ENCODE data around the gene CCND1. TPM values are rescaled to one million over a fixed set of nuclear protein-coding genes. Genes with fewer than 3 reads are reported as not detected.

Gene CCND1
- total RNA-seq, 1 experiment from 2014 or later = 868 TPM

GRCh38 chr11:69674886-69675714 is 34.1 kb downstream of the CCND1 start, which contains the start of gene LTO1:
Gene LTO1 (minus strand): TSS chr11:69675353. CDS start chr11:69675239, 114 bp downstream.
- Histone ChIP-seq H3K4me2 (ENCODE audit: low read length) (peak within 1 kb of the TSS; percentile 99), H2AFZ (ENCODE audit: low read length) (peak within 1 kb of the TSS; percentile 74), H3K79me2 (ENCODE audit: low read length) (peaks cover 45% of the 10 kb centered on the region), H3K27ac (ENCODE audit: low read length) (peak within 1 kb of the TSS; percentile 74), H3K36me3 (ENCODE audit: low read depth, low read length) (peaks cover 25% of the 10 kb centered on the region), H3K9me3 (ENCODE audit: low read length) (no peaks in the 10 kb centered on the region), H3K9ac (ENCODE audit: low read length) (peak within 1 kb of the TSS; percentile 98), H3K9me2 (replicated peaks; ENCODE audit: low read length) (no peaks in the 10 kb centered on the region), H3K4me3 (ENCODE audit: low read length) (peak within 1 kb of the TSS; percentile 81), H3K27me3 (ENCODE audit: low read length) (no peaks in the 10 kb centered on the region), H3F3A (ENCODE audit: low read length, unreplicated experiment) (peaks cover 8% of the 10 kb centered on the region), H4K20me1 (ENCODE audit: low read length) (peaks cover 6% of the 10 kb centered on the region), H3K4me1 (ENCODE audit: insufficient read depth, low read length) (peaks cover 22% of the 10 kb centered on the region)
- DNase-seq (peak; percentile 98), ATAC-seq (peak; percentile 86)
- ChIA-PET POLR2A (ENCODE audit: unreplicated experiment) (interaction anchor here (0.5 to 0.8 kb wide), 8 partner anchors 10 to 675 kb away, joined by 3 to 5 read pairs (median 3); partner anchors contain the start of gene TPCN2), CTCF (interaction anchor here (0.5 kb wide), 2 partner anchors 33 to 232 kb away, joined by 3 read pairs; no protein-coding TSS in a partner anchor)
- TF ChIP-seq EZH2 (IDR thresholded peaks at IDR 0.05; ENCODE audit: low read length, unreplicated experiment) (no peak), EZH2phosphoT487 (IDR thresholded peaks at IDR 0.05; ENCODE audit: borderline replicate concordance, low read length) (no peak), CTCF (conservative IDR thresholded peaks at IDR 0.05; ENCODE audit: low read depth, low read length) (no peak)
- BruUV-seq (replicated peaks) = no TSS peak
- intact Hi-C loops (cut with micrococcal nuclease) = no loop called here

- Histone ChIP-seq H3K9me2 (replicated peaks; ENCODE audit: low read length) (no peaks in the 10 kb centered on the region), H3K4me1 (ENCODE audit: insufficient read depth, low read length) (peaks cover 32% of the 10 kb centered on the region), H3K9ac (ENCODE audit: low read length) (no peak overlapping the region), H3F3A (ENCODE audit: low read length, unreplicated experiment) (peaks cover 4% of the 10 kb centered on the region), H3K27me3 (ENCODE audit: low read length) (no peaks in the 10 kb centered on the region), H3K36me3 (ENCODE audit: low read depth, low read length) (peaks cover 5% of the 10 kb centered on the region; the same call in 1 of the 2 replicates), H3K79me2 (ENCODE audit: low read length) (peaks cover 28% of the 10 kb centered on the region), H3K4me2 (ENCODE audit: low read length) (no peak overlapping the region), H4K20me1 (ENCODE audit: low read length) (peaks cover 6% of the 10 kb centered on the region), H3K27ac (ENCODE audit: low read length) (no peak overlapping the region), H3K4me3 (ENCODE audit: low read length) (no peak overlapping the region), H3K9me3 (ENCODE audit: low read length) (no peaks in the 10 kb centered on the region), H2AFZ (ENCODE audit: low read length) (no peak overlapping the region)
- ATAC-seq (no peak), DNase-seq (no peak)
- intact Hi-C loops (cut with micrococcal nuclease) = no loop called here
- no TSS peak for BruUV-seq (replicated peaks)
- CTCF ChIA-PET = interaction anchor here (0.7 kb wide), 1 partner anchor 90 kb away, joined by 3 read pairs; no protein-coding TSS in a partner anchor
- POLR2A ChIA-PET (ENCODE audit: unreplicated experiment) = no interaction called here
- TF ChIP-seq CTCF (conservative IDR thresholded peaks at IDR 0.05; ENCODE audit: low read depth, low read length) = no peak
- no peak for TF ChIP-seq EZH2 (IDR thresholded peaks at IDR 0.05; ENCODE audit: low read length, unreplicated experiment)
- no peak for TF ChIP-seq EZH2phosphoT487 (IDR thresholded peaks at IDR 0.05; ENCODE audit: borderline replicate concordance, low read length)
Measured at GRCh38 chr11:69677749-69678148, 36.8 kb downstream of the CCND1 start.

Measured in PC-3 (cell line).